NCI-H1105 (cell line): Measurements from ENCODE around the gene DNMT3A.

Source experiments
- DNase-seq: peaks from one replicate; lab custom pipeline; 2025; lab: John Stamatoyannopoulos, UW

DNMT3A gene

DNA sequence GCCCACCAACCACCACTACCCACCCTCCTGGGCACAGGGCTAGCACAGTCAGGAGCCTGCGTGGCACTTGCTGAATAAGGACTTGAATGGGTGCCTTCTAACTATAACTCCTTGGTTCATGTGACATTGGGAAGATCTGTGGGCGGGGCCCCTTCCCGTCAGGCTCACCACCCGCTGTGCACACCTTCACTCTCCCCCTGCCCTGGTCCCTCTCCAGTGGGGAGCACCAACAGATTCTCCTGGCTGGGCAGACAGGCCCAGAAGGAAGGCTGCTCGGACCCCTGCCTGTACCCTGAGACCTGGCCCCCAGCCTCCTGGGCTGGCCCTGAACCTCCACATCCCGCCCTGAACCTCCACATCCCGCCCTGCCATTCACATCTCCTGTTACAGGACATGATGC is 139.9 kb downstream of the DNMT3A start:
- no peak for DNase-seq

GRCh38 chr2:25201265-25201664 is 140.5 kb downstream of the DNMT3A start:
- DNase-seq = no peak

- no peak for DNase-seq
Measured at GRCh38 chr2:25198576-25198975, 143.1 kb downstream of the DNMT3A start.

- no peak for DNase-seq
Measured at GRCh38 chr2:25198209-25198525, 143.6 kb downstream of the DNMT3A start.

DNA sequence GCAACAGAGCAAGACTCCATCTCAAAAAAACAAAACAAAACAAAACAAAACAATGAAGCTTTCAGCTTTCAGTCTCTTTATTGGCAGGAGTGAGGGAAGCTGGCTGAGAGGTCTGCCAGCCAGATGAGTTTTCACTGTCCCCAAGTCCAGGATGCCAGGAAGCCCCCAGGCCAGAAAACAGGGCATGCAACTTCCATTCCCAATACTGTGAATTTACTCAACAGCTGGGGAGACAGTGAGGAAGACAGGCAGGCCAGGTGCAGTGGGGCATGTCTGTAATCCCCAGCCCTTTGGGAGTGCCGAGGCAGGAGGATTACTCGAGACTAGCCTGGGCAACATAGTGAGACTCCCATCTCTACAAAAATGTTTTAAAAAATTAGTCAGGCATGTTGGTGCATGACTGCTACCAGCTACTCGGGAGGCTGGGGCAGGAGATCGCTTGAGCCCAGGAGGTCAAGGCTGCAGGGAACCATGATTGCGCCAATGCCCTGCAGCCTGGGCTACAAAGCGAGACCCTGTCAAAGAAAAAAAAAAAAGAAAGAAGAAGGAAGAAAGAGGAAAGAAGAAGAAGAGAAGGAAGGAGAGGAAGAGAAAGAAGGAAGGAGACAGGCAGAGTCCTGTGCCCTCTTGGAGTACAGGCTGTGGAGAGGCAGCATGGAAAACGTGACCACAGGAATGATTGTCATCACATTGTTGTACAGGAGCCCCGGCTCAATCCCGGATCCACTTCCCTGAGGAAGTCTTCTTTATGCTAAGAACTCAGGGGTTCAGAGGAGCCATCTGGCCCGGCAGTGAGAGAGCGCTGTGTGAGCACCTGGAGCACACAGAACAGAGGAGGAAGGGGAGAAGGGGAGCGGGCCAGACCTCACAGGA is 144.2 kb downstream of the DNMT3A start:
- no peak for DNase-seq

DNA sequence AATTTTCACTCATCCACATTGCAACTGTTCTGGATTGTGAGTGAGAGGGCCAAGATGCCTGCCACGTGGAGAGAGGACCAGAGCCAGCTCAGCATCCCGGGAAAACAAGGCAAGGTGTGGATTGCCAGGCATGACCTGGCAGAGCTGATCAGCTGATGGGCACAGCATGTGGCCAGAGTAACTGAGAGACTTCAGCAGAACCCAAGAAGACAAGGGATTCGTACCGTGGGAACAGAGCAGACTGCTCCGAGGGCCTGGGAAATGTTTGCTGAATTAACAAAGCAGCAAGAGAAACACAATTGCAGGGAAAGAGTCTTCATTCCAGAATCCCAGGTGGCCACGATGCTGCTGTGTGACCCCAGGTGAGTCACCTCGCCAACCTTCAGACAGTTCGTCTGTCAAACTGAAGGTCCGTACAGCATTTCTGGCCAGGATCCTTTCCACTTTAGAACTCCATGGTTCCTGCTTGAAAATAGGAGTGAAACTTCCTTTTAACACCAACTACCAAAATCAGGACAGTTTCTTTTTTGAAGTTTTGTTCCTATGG is 147.1 kb downstream of the DNMT3A start:
- DNase-seq = no peak

- peak; percentile 65 for DNase-seq
Measured at GRCh38 chr2:25190536-25190935, 151.2 kb downstream of the DNMT3A start.

DNA sequence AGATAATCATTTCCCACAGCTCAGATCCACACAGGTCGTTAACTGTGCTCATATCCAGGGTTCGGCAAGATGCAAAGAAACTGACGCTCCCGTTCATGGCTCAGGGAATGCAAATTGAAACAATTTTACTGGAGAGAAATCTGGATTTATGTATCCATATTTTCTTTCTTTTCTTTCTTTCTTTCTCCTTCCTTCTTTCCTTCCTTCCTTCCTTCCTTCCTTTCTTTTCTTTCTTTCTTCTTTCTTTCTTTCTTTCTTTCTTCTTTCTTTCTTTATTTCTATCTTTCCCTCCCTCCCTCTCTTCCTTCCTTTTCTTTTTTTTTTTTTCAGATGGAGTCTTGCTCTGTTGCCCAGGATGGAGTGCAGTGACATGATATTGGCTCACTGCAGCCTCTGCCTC is 153.3 kb downstream of the DNMT3A start:
- DNase-seq = no peak

GRCh38 chr2:25187729-25188350 is 153.9 kb downstream of the DNMT3A start:
- DNase-seq = no peak

GRCh38 chr2:25184254-25184653 is 157.5 kb downstream of the DNMT3A start:
- no peak for DNase-seq

DNA sequence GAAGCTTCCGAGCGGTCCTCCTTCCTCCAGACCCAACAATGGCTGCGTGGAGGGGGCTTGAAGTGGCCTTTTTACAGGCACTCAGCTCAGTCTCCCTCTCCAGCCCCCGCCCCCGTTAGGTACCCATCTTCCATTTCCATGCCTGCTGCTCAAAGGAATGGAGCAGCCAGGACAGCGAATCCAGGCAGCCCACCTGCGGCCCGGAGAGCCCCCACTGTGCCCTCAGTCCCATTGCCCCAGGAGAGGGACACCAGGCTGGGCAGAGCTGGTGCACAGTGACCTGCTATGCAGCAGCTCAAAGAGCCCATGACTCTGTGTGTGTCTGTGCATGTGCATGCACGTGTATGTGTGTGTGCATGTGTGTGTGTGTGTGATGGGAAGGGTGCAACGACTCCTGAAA is 162.7 kb downstream of the DNMT3A start:
- DNase-seq = no peak
